Mucosa of stomach (tissue), 1 donor: ENCODE results near the gene PID1.

Source experiments
- H3K27me3 ChIP-seq: one replicate; pipeline ENCODE4 v1.7.0; 2013; ENCODE audit warnings: mild to moderate bottlenecking, low read length; ENCODE audit not compliant: control insufficient read depth, insufficient read depth
- H3K36me3 ChIP-seq: one replicate; pipeline ENCODE4 v1.7.0; 2013; ENCODE audit warnings: low read length; ENCODE audit not compliant: control insufficient read depth, insufficient read depth
- H3K4me1 ChIP-seq: one replicate; pipeline ENCODE4 v1.7.0; 2013; ENCODE audit warnings: mild to moderate bottlenecking, low read length; ENCODE audit not compliant: control insufficient read depth, insufficient read depth
- H3K4me3 ChIP-seq: one replicate; pipeline ENCODE4 v1.7.0; 2013; ENCODE audit warnings: low read length
- H3K9ac ChIP-seq: one replicate; pipeline ENCODE4 v1.7.0; 2013; ENCODE audit warnings: mild to moderate bottlenecking, low read length, moderate library complexity
- H3K9me3 ChIP-seq: one replicate; pipeline ENCODE4 v1.7.0; 2013; ENCODE audit warnings: mild to moderate bottlenecking, low read length, moderate library complexity; ENCODE audit not compliant: control insufficient read depth
- donor health status: Pancreatic carcinoma.

Gene PID1

GRCh38 chr2:229050133-229050532 lies 221.0 kb downstream of the PID1 start:
- no peaks in the 10 kb centered on the region for H3K36me3 ChIP-seq
- H3K9ac ChIP-seq = no peak overlapping the region
- no peak overlapping the region for H3K4me3 ChIP-seq
- H3K4me1 ChIP-seq = no peaks in the 10 kb centered on the region
- no peaks in the 10 kb centered on the region for H3K27me3 ChIP-seq
- H3K9me3 ChIP-seq = no peaks in the 10 kb centered on the region

- no peak overlapping the region for H3K9ac ChIP-seq
- no peaks in the 10 kb centered on the region for H3K9me3 ChIP-seq
- no peaks in the 10 kb centered on the region for H3K4me1 ChIP-seq
- no peaks in the 10 kb centered on the region for H3K27me3 ChIP-seq
- H3K4me3 ChIP-seq = no peak overlapping the region
- H3K36me3 ChIP-seq = no peaks in the 10 kb centered on the region
These were observed 223.0 kb downstream of the PID1 start for GRCh38 chr2:229048134-229048533.

GRCh38 chr2:229045671-229046070 lies 225.4 kb downstream of the PID1 start:
- Histone ChIP-seq H3K4me3 (no peak overlapping the region), H3K4me1 (no peaks in the 10 kb centered on the region), H3K36me3 (no peaks in the 10 kb centered on the region), H3K9me3 (no peaks in the 10 kb centered on the region), H3K9ac (no peak overlapping the region), H3K27me3 (no peaks in the 10 kb centered on the region)

- H3K4me3 ChIP-seq = no peak overlapping the region
- no peaks in the 10 kb centered on the region for H3K4me1 ChIP-seq
- no peaks in the 10 kb centered on the region for H3K9me3 ChIP-seq
- no peaks in the 10 kb centered on the region for H3K27me3 ChIP-seq
- no peak overlapping the region for H3K9ac ChIP-seq
- no peaks in the 10 kb centered on the region for H3K36me3 ChIP-seq
These were observed 226.5 kb downstream of the PID1 start for GRCh38 chr2:229044581-229044980.

GRCh38 chr2:229043681-229044080 lies 227.4 kb downstream of the PID1 start:
- no peaks in the 10 kb centered on the region for H3K4me1 ChIP-seq
- H3K9ac ChIP-seq = no peak overlapping the region
- no peaks in the 10 kb centered on the region for H3K27me3 ChIP-seq
- no peak overlapping the region for H3K4me3 ChIP-seq
- H3K36me3 ChIP-seq = no peaks in the 10 kb centered on the region
- no peaks in the 10 kb centered on the region for H3K9me3 ChIP-seq

GRCh38 chr2:229042349-229042748 lies 228.7 kb downstream of the PID1 start:
- Histone ChIP-seq H3K27me3 (no peaks in the 10 kb centered on the region), H3K9ac (no peak overlapping the region), H3K36me3 (no peaks in the 10 kb centered on the region), H3K4me3 (no peak overlapping the region), H3K4me1 (no peaks in the 10 kb centered on the region), H3K9me3 (no peaks in the 10 kb centered on the region)

GRCh38 chr2:229041691-229042090 lies 229.4 kb downstream of the PID1 start:
- Histone ChIP-seq H3K36me3 (no peaks in the 10 kb centered on the region), H3K4me1 (no peaks in the 10 kb centered on the region), H3K9me3 (no peaks in the 10 kb centered on the region), H3K4me3 (no peak overlapping the region), H3K27me3 (no peaks in the 10 kb centered on the region), H3K9ac (no peak overlapping the region)

GRCh38 chr2:229037621-229038020 lies 233.5 kb downstream of the PID1 start:
- no peaks in the 10 kb centered on the region for H3K4me1 ChIP-seq
- no peaks in the 10 kb centered on the region for H3K27me3 ChIP-seq

GRCh38 chr2:229033816-229034215 lies 237.3 kb downstream of the PID1 start:
- H3K4me3 ChIP-seq = no peak overlapping the region
- H3K4me1 ChIP-seq = no peaks in the 10 kb centered on the region
- no peaks in the 10 kb centered on the region for H3K27me3 ChIP-seq

More at GRCh38 chr2:229037621-229038020, 233.5 kb downstream of the PID1 start:
- Histone ChIP-seq H3K9ac (no peak overlapping the region), H3K9me3 (no peaks in the 10 kb centered on the region), H3K36me3 (no peaks in the 10 kb centered on the region), H3K4me3 (no peak overlapping the region)

GRCh38 chr2:229032608-229033234 lies 238.4 kb downstream of the PID1 start:
- Histone ChIP-seq H3K4me3 (no peak overlapping the region), H3K27me3 (no peaks in the 10 kb centered on the region), H3K4me1 (no peaks in the 10 kb centered on the region), H3K36me3 (no peaks in the 10 kb centered on the region), H3K9ac (no peak overlapping the region), H3K9me3 (no peaks in the 10 kb centered on the region)

More at GRCh38 chr2:229033816-229034215, 237.3 kb downstream of the PID1 start:
- Histone ChIP-seq H3K36me3 (no peaks in the 10 kb centered on the region), H3K9me3 (no peaks in the 10 kb centered on the region), H3K9ac (no peak overlapping the region)

GRCh38 chr2:229027353-229028105 lies 243.6 kb downstream of the PID1 start:
- Histone ChIP-seq H3K4me3 (no peak overlapping the region), H3K9me3 (no peaks in the 10 kb centered on the region), H3K9ac (no peak overlapping the region), H3K4me1 (no peaks in the 10 kb centered on the region), H3K36me3 (no peaks in the 10 kb centered on the region), H3K27me3 (no peaks in the 10 kb centered on the region)

GRCh38 chr2:229025653-229026052 lies 245.4 kb downstream of the PID1 start:
- H3K9me3 ChIP-seq = no peaks in the 10 kb centered on the region
- H3K27me3 ChIP-seq = no peaks in the 10 kb centered on the region
- no peak overlapping the region for H3K4me3 ChIP-seq
- no peaks in the 10 kb centered on the region for H3K4me1 ChIP-seq
- H3K9ac ChIP-seq = no peak overlapping the region
- no peaks in the 10 kb centered on the region for H3K36me3 ChIP-seq
